Measurements from ENCODE around the gene IRX1.

IRX1 gene

DNA sequence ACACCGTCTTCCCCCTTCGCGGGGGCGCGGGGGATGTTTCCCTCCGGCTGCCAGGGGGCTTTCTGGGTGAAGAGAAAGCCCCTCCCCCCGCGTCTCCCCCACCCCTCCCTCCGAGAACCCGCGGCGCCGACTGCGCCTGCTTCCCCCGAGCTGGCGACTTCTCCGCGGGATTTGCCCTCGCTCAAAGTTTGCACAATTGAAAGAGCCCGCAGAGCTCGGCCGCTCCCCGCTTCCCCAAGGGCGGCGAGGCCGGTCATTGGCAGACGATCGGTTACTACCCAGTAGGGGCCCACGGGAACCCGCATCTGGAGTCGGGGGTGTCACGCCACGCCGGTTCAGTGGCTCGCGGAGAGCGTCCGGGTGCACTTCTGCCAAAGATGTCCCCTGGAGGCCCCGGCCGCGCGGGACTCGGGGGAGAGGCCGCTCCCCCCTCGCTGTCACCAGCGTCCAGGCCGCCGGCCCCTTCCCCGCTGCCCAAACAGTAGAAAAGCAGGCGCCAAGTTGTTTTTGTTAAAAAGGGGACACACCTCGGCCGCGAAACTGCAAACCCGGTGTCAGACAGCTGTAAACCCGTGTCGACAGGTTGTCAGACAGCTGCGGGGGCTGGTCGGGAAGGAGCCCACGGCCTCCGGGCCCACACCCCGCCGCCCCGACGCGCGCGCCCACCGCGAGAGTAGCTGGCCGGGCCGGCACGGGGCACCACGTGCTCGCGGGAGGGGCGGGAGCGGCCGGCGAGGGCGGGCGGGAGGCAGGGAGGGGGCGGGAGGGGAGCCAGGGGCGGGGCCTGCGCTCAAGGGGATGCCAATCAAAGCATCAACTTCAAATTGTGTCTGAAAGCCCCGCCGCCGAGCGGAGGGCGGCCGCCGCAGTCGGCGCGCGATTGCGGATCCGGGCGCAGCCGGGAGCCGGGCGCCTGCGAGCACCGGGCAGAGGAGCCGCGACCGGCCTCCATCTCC, at the start of gene IRX1:
TSS of gene IRX1 (plus strand) at position 827 of the 956 bp plus-strand sequence. CDS start 274 bp downstream, outside the sequence.
- DNase-seq = no peak

DNA sequence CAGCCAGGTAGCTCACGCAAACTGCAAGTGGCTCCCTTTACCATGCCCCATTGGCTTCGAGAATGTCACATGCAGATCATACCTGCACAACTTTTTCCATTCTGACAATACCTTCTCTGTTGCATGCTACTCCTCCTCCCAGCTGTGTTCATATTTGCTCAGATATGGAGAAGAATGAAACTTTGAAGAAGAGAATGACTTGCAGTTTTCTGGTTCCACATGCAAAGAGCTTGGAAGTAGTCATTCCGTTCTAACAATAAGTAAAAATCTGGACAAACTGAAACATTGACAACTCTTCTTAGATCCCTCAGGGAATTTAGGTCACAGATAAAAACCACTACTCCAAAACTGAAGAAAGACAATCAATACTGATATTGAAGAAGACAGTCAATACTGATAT, 49.6 kb upstream of the IRX1 start:
- DNase-seq = no peak

DNA sequence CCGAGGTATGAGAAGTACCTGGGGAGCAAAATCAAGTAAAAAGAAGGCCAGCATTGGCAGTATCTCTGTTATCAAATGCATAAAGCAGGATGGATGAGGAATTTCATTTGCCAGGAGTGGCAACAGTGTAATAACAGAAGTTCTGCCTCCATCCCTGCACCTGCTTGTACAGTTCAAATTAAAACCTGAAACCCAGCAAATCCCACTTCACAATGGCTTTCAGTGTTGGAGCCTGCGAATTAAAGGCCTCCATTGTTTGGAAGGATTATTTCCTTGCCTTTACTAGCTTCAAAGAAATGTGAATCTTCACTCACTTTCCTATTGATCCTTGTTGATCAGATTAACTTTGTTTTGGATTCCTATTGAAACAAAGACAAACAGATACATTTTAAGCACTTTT, 31.5 kb upstream of the IRX1 start:
- DNase-seq = no peak

DNA sequence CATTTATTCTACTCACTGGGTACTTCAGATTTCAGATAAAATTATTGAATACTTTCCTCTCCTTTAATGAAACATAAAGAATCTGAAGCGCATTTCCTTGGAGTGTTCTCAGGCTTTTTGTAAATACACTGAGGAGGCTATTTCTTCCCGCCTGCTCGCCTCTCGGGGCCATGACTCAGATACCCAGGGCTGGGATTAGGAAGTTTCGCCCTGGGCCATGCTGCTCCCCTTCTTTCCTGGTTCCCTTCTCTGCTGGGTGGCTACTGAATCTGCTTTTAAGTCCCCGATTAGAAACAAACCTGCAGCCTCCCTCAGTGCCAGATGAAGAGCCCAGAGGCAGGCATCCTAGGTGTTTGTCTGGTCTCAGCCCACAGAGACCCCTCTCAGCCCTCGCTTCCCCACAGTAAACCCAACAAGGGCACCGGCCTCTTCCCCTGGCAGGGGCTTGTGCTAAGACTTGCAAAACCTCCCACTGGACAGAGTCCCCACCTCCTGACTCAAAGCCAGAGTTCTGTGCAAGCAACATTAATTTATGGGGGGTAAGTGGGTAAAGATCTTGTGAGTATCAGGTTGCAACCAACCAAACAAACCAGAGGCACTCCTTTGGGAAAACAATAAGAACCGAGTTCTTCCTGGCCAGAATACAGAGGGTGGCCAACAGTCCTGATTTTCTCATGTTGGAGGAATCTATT, 30.7 kb upstream of the IRX1 start:
- no peak for DNase-seq

DNA sequence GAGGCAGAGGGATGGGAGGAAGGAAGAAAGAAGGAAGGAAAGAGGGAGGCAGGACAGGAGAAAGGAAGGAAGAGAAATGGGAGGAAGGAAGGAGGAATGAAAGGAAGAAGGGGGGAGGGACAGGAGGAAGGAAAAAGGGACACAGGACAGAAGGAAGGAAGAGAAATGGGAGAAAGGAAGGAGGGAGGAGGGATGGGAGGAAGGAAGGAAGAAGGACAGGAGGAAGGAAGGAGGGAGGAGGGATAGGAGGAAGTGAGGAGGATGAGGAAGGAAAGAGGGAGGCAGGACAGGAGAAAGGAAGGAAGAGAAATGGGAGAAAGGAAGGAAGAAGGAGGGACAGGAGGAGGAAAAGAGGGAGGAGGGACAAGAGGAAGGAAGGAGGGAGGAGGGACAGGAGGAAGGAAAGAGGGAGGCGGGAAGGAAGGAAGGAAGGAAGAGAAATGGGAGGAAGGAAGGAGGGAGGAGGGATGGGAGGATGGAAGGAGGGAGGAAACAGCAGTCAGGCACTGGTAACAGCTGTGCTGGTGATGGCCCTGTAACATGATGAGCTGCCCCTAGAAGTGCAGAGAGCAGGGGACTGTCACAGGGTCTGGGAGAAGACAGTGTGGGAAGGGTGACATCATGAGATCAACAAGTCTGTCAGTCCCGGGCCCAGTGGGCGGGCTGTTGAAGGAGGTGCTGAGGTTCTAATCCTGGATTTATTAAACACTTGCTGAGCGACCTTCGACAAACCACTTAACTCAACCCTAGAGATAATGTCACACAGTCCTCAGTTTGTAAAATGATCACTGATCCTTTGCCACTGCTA, 10.7 kb upstream of the IRX1 start:
- no peak for DNase-seq

DNA sequence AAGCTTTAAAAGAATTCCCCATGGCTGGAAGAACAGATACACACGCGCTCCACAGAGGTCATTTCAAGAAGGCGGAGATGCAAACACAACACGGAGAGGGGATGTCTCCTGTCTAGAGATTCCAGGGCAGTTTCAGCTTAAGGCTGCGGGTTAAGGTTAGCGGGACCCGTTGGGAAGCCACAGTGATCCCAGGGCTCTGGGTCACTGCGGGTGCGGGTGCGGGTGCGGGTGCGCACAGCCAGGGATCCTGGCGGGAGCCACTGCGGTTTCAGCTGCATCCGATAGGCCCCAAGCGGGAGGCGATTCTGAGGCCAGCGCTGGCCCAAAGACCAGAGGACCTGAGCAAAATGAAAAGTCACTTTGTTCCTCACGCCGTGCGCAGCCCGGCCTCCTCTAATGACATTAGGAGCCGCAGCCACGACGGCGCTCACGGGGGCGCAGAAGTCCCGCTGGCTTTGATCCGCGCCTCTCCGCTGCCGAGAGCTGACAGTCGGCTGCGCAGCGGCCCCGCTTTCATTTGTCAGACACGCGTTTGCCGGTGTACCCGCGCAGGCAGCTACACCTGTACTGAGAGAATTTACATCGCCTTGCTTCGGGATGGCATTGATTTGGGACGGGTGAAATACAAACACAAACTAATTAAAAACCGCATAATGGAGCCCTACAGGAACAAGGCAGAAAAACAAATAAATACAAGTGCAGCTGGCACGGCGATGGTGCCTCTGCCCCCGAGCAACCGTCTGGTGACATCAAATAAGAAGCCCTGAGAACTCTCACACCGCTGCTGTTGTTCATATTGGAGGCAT, 5.3 kb upstream of the IRX1 start:
- no peak for DNase-seq

DNA sequence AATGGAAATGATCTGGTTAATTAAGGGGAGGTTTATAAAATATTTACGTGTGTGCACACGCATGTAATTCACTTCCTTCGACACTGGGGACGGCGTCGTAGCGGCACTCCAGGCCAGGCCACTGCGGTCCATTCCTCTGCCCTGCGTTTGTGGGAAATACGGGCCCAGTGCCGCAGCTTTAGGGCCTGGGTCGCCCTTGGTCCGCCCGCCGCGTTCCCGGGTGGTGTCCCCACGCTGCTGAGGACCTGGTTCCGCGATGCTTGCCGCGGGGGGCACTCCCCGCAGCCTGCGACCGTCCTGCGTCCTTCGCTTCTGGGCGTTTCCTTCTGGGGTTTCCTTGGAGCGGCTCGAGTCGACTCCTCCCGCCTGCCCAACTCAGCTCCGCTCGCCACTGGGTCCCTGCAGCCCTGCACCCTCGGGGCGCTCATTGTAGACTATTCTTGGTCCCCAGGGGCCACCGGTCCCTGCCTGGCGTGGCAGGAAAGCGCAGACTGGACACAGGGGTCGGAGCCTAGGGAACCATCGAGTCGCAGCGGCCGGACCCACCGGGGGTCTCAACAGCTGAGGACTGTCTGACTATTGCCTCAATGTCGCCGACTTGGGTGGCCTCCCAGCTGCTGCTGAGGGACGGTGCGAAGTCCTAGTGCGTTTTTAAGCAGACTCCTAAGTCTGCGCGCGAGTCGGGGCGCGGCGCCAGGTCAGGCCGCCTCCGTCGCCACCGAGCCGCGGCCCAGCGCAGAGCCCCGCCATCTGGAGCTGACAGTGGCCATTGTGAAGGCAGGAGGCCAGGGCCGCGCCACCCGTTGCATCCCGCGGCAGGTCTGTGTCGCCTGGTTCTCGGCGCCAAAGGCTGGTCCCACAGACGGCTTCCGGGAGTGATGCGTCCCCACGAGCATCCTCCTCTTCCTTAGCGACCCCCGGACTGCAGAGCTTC, 4.4 kb upstream of the IRX1 start:
- no peak for DNase-seq

DNA sequence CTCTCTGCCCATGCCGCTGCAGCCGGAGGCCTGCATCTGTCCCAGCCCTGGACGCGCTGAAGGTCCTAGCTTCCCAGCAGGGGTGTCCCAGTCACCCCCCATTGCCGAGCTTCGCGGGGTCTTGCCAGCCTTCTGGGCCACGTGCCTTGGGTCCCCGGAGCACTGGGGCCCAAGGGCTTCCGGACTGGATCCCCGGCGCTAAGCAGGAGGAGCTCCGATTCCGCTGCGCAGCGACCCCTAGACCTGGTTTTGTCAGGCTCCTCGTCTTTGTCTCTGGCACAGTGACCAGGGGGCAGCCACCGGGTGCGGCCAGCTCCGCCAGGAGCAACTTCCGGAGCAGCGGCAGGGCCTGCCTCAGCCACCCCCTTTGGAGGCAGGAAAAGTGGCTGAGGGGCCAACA, 3.3 kb upstream of the IRX1 start:
- no peak for DNase-seq

DNA sequence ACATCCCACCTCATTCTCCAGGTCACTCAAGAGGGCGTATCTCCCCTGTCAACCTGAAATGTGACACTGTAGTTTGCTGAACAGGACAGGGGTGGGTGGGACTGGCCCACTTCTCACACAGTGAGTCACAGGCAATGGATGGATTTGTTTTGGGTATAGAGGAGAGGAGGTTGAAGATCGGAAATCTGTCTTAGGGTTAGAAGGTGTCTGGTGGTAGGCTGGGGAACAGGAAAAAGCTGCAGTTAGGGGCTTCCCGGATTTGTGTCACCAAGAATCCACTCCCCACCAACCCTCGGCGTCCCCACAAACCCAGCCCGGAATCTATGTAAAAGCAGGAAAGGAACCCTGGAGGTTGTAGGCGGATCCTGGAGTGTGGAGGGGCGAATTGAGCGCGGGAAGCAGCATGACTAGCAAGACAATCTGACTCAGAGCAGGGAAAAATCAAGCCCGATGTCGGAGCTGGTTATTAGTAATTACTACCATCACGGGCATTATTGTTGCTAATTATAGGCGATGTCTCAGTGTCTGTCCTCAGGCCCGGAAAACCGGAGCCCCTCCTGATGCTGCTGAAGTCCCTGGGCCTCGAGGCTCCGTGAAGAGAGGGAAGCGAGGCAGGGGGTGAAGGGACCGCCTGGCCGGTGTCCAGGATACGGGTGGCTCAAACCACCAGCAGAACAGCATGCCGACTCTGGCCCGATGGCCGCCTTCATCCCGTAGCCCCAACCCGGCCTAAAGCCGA, 1.7 kb upstream of the IRX1 start:
- DNase-seq = no peak

DNA sequence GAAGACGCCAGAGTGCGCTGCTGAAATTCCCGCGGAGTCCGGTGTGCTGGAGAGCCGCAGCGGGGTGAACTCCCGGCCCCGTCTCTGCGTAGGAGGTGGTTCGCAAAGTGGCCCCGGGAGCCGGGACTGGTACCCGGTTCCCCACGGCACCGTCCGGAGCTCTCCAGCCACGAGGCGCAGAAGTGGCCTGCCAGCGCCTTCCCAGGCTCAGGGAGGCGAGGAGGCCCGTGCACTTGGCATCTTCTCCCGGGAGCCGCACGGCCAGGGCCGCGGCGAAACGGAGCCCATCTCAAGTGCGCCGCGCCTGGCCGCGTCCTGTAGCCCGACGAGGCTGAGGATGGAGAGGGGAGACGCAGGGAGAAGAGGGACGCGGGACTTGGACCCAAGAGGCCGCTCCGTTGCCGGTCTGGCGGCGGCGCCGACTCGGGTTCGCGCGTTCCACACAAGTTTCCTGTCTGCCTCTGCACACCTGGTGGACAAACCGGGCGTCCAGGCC, 1.1 kb upstream of the IRX1 start:
- DNase-seq = no peak

DNA sequence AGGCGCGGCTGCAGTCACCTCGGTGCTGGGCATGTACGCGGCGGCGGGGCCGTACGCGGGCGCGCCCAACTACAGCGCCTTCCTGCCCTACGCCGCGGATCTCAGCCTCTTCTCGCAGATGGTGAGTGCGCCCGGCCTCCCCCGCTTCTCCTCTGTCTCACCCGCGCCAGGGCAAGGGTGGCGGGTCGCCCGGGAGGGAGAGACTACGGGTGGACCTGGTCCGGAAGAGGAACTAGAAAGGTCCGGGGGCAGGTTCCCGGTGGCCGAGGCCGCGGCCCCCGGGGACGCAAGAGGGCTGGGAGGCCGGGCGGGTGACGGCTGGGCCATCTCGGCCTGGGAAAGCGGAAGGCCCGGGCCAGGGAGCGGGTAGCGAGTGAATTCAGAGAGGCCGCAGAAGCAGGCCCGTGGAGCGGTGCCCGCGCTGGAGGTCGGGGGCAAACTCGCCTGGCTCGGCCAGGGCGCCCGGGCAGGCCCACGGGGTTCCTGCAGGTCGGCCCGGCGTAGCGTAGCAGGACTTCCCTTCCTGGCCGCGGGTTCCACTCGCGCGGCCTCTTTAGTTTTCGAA, 711 bp downstream of the IRX1 start:
- DNase-seq = no peak

DNA sequence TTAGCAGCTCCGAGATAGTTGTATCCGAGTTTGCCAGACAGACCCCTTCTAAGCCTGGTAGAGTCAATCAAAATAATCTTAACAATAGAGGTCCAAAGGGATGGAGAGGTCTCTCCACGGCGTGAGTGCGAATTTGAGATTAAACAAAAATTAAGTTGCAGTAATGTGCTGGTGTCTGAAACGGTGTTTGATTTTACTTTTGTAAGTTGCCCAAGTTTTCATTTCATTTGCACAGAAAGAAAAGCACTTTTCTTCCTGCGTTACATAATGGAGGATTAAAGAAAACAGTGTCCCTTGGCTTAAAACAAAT, 1.2 kb downstream of the IRX1 start:
- no peak for DNase-seq

DNA sequence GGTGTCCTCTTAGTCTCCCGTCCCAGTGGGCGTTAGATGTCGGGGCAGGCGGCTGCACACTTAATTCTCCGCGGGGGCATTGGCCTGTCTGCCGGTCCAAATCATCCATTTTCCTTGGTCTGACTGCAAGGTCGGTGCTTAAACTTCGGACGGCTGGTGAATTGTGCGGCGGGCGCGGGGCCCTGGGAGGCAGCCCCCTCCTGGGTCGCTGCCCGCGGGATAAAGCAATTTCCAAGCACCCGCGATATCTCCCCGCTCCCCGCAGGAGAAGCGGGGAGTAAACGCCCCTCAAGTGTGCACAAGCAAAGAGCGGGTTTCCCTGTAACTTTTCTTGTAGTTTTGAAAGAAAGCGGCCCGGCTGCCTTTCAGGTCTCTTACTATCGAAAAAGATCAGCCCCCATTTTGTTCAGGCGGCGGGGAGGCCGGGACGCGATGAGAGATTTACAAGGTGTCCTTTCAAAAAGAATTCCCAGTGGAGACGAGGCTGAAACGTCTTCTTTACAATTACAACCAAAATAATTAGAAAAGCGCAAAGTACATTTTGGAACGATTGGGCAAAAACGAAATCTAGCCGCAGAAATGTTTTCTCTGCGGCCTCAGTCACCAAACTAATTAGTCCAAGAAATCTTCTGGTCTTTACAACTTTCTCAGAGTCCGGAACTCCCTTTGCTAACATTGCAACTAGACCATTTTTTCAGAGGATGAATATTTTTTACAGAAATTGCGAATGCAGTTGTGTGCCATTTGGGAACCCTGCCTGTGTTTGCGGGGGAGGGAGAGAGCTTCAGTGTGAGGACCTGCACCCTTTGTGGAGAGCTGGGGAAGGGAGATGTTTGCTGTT, 1.8 kb downstream of the IRX1 start:
- DNase-seq = no peak

DNA sequence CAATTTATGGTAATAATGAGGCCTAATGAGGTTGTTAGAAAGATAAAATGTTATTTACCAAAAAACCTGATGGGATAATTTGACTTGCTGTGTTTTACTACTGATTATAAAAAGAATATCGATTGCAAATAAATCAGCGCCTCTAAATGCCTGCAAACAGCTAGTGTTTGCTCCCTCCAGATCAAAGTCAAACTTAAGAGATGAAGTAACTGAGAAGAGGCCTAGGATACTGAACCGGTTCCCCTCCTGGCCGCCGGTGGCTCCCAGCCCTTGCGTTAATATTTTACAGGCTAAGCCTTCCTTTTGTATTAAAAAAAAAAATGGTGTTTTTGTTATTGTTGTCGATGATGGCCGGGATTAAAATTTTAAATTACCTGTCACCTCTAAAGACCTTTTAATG, 2.6 kb downstream of the IRX1 start:
- DNase-seq = no peak

DNA sequence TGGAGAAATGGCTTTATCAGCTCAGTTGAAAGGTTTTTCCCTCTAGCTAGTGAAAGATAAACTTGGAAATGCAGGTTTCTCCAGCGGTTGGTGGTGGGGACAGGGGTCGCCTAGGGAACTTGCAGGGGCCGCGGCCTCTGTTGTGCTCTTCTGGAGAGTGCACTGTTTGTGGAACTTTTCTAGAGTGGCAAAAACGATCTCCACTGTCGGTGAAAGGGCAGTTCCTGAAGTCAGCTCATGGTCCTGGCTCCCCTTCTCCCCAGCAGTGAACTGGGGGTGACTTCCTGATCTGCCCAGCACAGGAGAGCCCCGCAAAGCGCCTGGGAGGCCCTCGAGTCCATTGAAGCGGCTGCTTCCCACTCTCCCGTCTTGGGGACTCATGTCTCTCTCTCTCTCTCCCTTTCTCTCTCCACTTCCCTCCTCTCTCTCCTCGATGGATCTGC, 3.2 kb downstream of the IRX1 start:
- no peak for DNase-seq

DNA sequence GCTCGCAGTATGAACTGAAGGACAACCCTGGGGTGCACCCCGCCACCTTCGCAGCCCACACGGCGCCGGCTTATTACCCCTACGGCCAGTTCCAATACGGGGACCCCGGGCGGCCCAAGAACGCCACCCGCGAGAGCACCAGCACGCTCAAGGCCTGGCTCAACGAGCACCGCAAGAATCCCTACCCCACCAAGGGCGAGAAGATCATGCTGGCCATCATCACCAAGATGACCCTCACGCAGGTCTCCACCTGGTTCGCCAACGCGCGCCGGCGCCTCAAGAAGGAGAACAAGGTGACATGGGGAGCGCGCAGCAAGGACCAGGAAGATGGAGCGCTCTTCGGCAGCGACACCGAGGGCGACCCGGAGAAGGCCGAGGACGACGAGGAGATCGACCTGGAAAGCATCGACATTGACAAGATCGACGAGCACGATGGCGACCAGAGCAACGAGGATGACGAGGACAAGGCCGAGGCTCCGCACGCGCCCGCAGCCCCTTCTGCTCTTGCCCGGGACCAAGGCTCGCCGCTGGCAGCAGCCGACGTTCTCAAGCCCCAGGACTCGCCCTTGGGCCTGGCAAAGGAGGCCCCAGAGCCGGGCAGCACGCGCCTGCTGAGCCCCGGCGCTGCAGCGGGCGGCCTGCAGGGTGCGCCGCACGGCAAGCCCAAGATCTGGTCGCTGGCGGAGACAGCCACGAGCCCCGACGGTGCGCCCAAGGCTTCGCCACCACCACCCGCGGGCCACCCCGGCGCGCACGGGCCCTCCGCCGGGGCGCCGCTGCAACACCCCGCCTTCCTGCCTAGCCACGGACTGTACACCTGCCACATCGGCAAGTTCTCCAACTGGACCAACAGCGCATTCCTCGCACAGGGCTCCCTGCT, 3.8 kb downstream of the IRX1 start:
- no peak for DNase-seq

DNA sequence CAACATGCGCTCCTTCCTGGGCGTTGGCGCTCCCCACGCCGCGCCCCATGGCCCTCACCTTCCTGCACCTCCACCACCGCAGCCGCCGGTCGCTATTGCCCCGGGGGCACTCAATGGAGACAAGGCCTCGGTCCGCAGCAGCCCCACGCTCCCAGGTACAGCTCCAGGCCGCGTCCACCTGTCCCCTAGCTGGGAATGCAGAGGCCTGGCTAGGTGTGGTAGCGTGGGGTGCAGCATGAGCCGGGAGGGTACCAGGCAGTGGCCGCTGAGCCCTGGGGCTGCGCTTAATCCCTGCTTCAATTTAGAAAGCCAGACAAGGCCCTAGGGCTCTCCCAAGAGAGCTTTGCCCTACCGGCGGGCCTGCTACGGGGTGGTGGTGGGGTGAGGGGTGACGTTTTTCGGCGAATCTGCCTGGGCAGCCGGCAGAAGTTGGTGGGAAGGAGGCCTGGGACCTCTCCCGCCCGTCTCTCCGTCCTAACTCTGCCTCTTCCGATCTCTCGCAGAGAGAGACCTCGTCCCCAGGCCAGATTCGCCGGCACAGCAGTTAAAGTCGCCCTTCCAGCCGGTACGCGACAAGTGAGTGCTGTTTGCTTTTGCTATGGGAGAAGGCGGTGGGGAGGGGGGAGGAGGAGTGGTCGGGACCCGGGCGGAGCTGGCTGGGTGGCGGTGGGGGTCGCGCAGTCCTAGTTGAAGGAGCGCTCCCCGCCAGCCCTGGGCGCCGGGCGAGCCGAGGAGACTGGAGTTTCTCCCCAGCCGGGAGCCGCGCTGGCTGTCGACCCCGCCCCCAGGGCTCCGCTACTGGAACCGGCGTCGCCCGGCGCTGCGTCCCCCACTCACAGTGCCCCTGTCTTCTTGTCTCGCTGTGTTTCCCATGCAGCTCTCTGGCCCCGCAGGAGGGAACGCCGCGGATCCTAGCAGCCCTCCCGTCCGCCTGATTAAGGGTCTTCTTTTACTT, 4.8 kb downstream of the IRX1 start:
- DNase-seq = no peak

Data from CD4-positive, alpha-beta T cell treated with Interferon alpha-2 for 1 hour (primary cell).